HG02870 (cell line): ENCODE data around the gene ASCL5.

ENCODE experiments used
- ATAC-seq: cut with Tn5 transposase; IDR thresholded peaks from one replicate; pipeline ENCODE4 v1.9.1; 2021; ENCODE audit warnings: mild to moderate bottlenecking, moderate library complexity; ENCODE audit not compliant: unreplicated experiment

The ASCL5 gene

GRCh38 chr1:201088901-201089525, 38.0 kb downstream of the ASCL5 start:
- no peak for ATAC-seq

- no peak for ATAC-seq
These were observed 38.6 kb downstream of the ASCL5 start for GRCh38 chr1:201088395-201088794.

- no peak for ATAC-seq
These were observed 40.9 kb downstream of the ASCL5 start for GRCh38 chr1:201085902-201086735.

- ATAC-seq, result no peak
These were observed 42.7 kb downstream of the ASCL5 start for GRCh38 chr1:201084295-201084694.

- ATAC-seq, result no peak
These were observed 43.2 kb downstream of the ASCL5 start for GRCh38 chr1:201083741-201084140.

GRCh38 chr1:201080135-201080534, 46.8 kb downstream of the ASCL5 start:
- no peak for ATAC-seq

- no peak for ATAC-seq
These were observed 49.2 kb downstream of the ASCL5 start for GRCh38 chr1:201077736-201078135.

- ATAC-seq, result no peak
These were observed 49.9 kb downstream of the ASCL5 start for GRCh38 chr1:201077116-201077515.

- ATAC-seq, result no peak
These were observed 50.9 kb downstream of the ASCL5 start for GRCh38 chr1:201076092-201076491.

- no peak for ATAC-seq
These were observed 53.0 kb downstream of the ASCL5 start for GRCh38 chr1:201074018-201074417.

GRCh38 chr1:201072922-201073321, 54.1 kb downstream of the ASCL5 start:
- no peak for ATAC-seq

- no peak for ATAC-seq
These were observed 54.8 kb downstream of the ASCL5 start for GRCh38 chr1:201072149-201072548.

- no peak for ATAC-seq
These were observed 57.3 kb downstream of the ASCL5 start for GRCh38 chr1:201069636-201070035.

GRCh38 chr1:201068976-201069375, 58.0 kb downstream of the ASCL5 start:
- no peak for ATAC-seq

- ATAC-seq, result no peak
These were observed 60.0 kb downstream of the ASCL5 start for GRCh38 chr1:201066986-201067385.

- ATAC-seq, result no peak
These were observed 61.3 kb downstream of the ASCL5 start for GRCh38 chr1:201065686-201066085.

- ATAC-seq, result no peak
These were observed 62.2 kb downstream of the ASCL5 start for GRCh38 chr1:201064806-201065205.
